Esophagus muscularis mucosa (tissue), 3 donors: ENCODE results near the gene PIGU.

ENCODE experiments used
- POLR2A ChIP-seq: fragments of 450-650 bp; IDR thresholded peaks from one replicate; pipeline ENCODE4 v1.6.1; 2017; ENCODE audit warnings: antibody characterized with exemption, moderate library complexity, mild to moderate bottlenecking, low read depth
- TF ChIP-seq, protein P1 (sequence below), 3 experiments: fragments of 200-600 bp in 2 of 3; fragments of 450-650 bp in 1 of 3; sonication (generic) in 2 of 3; IDR thresholded peaks; one replicate each; pipeline ENCODE4 v1.5.1; 2017 to 2019; ENCODE audit warnings: antibody characterized with exemption in 3 of 3, mild to moderate bottlenecking in 2 of 3, moderate library complexity in 1 of 3

DNA sequence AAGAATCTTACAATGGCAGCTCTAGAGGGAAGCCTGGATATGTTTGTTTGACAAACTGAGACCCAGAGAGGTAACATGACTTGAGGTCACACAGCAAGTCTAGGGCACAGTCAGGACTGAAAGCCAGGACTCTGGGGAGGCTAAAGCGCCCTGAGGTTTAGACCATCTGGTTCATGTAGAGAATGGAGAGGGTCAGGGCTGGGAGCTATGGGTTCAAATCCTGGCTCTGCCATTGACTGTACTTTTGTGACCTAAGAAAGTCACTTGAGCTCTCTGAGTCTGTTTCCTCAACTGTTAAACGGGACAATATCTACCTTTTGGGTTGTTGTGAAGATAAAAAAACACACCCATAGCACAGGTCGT lies 26.1 kb upstream of the PIGU start:
- TF ChIP-seq, protein P1, sequence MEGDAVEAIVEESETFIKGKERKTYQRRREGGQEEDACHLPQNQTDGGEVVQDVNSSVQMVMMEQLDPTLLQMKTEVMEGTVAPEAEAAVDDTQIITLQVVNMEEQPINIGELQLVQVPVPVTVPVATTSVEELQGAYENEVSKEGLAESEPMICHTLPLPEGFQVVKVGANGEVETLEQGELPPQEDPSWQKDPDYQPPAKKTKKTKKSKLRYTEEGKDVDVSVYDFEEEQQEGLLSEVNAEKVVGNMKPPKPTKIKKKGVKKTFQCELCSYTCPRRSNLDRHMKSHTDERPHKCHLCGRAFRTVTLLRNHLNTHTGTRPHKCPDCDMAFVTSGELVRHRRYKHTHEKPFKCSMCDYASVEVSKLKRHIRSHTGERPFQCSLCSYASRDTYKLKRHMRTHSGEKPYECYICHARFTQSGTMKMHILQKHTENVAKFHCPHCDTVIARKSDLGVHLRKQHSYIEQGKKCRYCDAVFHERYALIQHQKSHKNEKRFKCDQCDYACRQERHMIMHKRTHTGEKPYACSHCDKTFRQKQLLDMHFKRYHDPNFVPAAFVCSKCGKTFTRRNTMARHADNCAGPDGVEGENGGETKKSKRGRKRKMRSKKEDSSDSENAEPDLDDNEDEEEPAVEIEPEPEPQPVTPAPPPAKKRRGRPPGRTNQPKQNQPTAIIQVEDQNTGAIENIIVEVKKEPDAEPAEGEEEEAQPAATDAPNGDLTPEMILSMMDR (IDR thresholded peaks at IDR 0.05), result no peak
- no peak for TF ChIP-seq POLR2A
